B cell (primary cell): ENCODE measurements around the gene BRPF3.

Source experiments
- EZH2 ChIP-seq: IDR thresholded peaks from 2 replicates; pipeline ENCODE4 v1.6.1; 2012; ENCODE audit warnings: borderline replicate concordance, low read depth, mild to moderate bottlenecking, moderate library complexity, low read length; ENCODE audit not compliant: insufficient read depth, poor library complexity, severe bottlenecking
- TF ChIP-seq, protein P1 (sequence below): fragments of 200-600 bp; IDR thresholded peaks from one replicate; pipeline ENCODE4 v1.8.0; 2022; ENCODE audit warnings: antibody characterized with exemption, mild to moderate bottlenecking

DNA sequence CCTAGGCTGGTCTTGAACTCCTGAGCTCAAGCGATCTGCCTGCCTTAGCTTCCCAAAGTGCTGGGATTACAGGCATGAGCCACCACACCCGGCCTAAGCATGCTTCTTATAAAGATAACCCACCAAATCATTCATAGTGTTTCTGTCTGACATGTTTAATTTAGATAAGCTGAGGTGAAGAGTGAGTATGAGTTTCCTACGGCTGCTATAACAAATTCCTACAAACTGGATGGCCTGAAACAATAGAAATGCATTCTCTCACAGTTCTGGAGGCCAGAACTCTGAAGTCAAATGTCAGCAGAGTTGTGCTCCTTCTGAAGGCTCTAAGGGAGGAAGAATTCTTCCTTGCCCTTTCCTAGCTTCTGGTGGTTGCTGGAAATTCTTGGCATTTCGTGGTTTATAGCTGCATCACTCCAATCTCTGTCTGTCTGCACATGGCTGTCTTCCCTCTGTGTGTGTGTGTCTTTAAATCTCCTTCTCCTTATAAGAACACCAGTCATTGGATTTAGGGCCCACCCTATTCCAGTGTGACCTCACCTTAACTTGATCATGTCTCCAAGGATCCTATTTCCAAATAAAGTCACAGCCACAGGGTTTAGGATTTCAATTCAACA is 36.3 kb upstream of the BRPF3 start:
- TF ChIP-seq, protein P1, sequence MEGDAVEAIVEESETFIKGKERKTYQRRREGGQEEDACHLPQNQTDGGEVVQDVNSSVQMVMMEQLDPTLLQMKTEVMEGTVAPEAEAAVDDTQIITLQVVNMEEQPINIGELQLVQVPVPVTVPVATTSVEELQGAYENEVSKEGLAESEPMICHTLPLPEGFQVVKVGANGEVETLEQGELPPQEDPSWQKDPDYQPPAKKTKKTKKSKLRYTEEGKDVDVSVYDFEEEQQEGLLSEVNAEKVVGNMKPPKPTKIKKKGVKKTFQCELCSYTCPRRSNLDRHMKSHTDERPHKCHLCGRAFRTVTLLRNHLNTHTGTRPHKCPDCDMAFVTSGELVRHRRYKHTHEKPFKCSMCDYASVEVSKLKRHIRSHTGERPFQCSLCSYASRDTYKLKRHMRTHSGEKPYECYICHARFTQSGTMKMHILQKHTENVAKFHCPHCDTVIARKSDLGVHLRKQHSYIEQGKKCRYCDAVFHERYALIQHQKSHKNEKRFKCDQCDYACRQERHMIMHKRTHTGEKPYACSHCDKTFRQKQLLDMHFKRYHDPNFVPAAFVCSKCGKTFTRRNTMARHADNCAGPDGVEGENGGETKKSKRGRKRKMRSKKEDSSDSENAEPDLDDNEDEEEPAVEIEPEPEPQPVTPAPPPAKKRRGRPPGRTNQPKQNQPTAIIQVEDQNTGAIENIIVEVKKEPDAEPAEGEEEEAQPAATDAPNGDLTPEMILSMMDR: no peak
- TF ChIP-seq EZH2: no peak
